ENCODE data around the gene GRIA1.

GRCh38 chr5:153551537-153552079 lies 61.1 kb downstream of the GRIA1 start:
- TF ChIP-seq CTCF (IDR thresholded peaks at IDR 0.05) (no peak), POLR2A (IDR thresholded peaks at IDR 0.05) (no peak)
